ENCODE results near the gene TRIM2. TPM values are rescaled to one million over a fixed set of nuclear protein-coding genes. Genes with fewer than 3 reads are reported as not detected.

The TRIM2 gene
- total RNA-seq, 1 donor: 38.0 TPM

DNA sequence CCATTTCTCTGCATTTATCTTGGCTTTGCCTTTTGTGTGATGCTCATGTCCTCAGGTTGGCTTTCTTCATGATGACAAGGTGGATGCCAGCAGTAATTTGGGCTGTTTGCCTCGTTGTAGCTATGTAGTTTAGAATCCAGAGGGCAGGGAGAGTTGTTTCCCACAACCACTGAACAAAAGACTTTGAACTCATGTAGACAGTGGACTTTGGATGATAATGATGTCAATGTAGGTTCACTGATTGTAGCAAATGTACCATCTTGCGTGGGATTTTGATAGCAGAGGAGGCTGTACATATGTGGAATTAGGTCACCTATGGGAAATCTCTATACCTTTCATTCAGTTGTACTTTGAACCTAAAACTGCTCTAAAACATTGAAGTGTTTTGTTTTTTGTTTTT, 181.5 kb downstream of the TRIM2 start:
- H3K4me3 ChIP-seq (ENCODE audit: low read depth, low read length): no peak overlapping the region
- DNase-seq (ENCODE audit: low read depth): no peak
- TF ChIP-seq, protein P1, sequence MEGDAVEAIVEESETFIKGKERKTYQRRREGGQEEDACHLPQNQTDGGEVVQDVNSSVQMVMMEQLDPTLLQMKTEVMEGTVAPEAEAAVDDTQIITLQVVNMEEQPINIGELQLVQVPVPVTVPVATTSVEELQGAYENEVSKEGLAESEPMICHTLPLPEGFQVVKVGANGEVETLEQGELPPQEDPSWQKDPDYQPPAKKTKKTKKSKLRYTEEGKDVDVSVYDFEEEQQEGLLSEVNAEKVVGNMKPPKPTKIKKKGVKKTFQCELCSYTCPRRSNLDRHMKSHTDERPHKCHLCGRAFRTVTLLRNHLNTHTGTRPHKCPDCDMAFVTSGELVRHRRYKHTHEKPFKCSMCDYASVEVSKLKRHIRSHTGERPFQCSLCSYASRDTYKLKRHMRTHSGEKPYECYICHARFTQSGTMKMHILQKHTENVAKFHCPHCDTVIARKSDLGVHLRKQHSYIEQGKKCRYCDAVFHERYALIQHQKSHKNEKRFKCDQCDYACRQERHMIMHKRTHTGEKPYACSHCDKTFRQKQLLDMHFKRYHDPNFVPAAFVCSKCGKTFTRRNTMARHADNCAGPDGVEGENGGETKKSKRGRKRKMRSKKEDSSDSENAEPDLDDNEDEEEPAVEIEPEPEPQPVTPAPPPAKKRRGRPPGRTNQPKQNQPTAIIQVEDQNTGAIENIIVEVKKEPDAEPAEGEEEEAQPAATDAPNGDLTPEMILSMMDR (IDR thresholded peaks at IDR 0.05; ENCODE audit: insufficient read depth, low read depth, low read length): no peak

DNA sequence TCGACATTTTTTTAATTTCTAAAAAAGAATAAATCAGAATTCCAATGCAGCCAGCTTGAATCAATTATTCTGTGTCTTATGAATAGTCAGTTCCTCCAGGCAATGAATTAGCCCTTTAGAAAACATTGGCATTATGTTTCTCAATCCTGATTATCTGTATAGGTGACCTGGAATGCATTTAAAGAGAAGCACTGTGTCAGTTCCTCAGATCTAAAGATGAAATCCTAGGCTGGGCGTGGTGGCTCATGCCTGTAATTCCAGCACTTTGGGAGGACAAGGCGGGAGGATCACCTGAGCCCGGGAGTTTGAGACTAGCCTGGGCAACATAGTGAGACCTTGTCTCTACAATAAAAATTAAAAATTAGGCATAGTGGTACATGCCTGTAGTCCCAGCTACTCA, 183.7 kb downstream of the TRIM2 start:
- H3K4me3 ChIP-seq (ENCODE audit: low read depth, low read length): no peak overlapping the region
- no peak for DNase-seq (ENCODE audit: low read depth)
- TF ChIP-seq, protein P1 (IDR thresholded peaks at IDR 0.05; ENCODE audit: insufficient read depth, low read depth, low read length): no peak

Small RNA genes lying within 50 kb of the gene (small RNA-seq; reads per million reads assigned to genes)
- gene RF00019 (not detected), gene RN7SL419P (not detected), gene RNU6-1196P (not detected)

Other genes starting within 250 kb of the TRIM2 start
- gene MND1, start 140.2 kb downstream of the TRIM2 start, total RNA-seq: 2.6 and 4.3 TPM in 2 replicates

Data from fibroblast of villous mesenchyme (primary cell).